T-helper 1 cell (primary cell): ENCODE measurements around the gene SSU72.

Experiments used
- DNase-seq, 5 donors: peaks; one replicate each; pipeline ENCODE4 v3.0.0-alpha.2; 2012 to 2020

Gene SSU72

GRCh38 chr1:1610796-1611195 is 36.1 kb upstream of the SSU72 start:
- DNase-seq = no peak

- DNase-seq = no peak
Observed at GRCh38 chr1:1609822-1610485, 35.3 kb upstream of the SSU72 start.

GRCh38 chr1:1606232-1606631 is 31.6 kb upstream of the SSU72 start:
- no peak for DNase-seq

GRCh38 chr1:1605724-1606123 is 31.1 kb upstream of the SSU72 start:
- DNase-seq = no peak

GRCh38 chr1:1605034-1605591 is 30.4 kb upstream of the SSU72 start:
- DNase-seq = peak in 1 of 5 donors; percentile 10

GRCh38 chr1:1604374-1605033 is 29.8 kb upstream of the SSU72 start:
- DNase-seq = no peak

- no peak for DNase-seq
Observed at GRCh38 chr1:1603671-1604373, 29.2 kb upstream of the SSU72 start.

- no peak for DNase-seq
Observed at GRCh38 chr1:1602968-1603506, 28.4 kb upstream of the SSU72 start.

GRCh38 chr1:1602304-1602967 is 27.8 kb upstream of the SSU72 start:
- DNase-seq = no peak

- no peak for DNase-seq
Observed at GRCh38 chr1:1601564-1602303, 27.1 kb upstream of the SSU72 start.

GRCh38 chr1:1600861-1601563 is 26.3 kb upstream of the SSU72 start:
- DNase-seq = no peak

GRCh38 chr1:1599935-1600860 is 25.5 kb upstream of the SSU72 start, which contains the start of gene FNDC10:
TSS of gene FNDC10 (minus strand) at chr1:1600135. CDS start at chr1:1600015, 120 bp downstream.
- no peak for DNase-seq

GRCh38 chr1:1599030-1599934 is 24.6 kb upstream of the SSU72 start:
- peak in 2 of 5 donors; percentile 35 to 55 for DNase-seq

- DNase-seq = no peak
Observed at GRCh38 chr1:1598720-1599029, 24.0 kb upstream of the SSU72 start.

GRCh38 chr1:1598051-1598719 is 23.5 kb upstream of the SSU72 start:
- no peak for DNase-seq

GRCh38 chr1:1597275-1597930 is 22.7 kb upstream of the SSU72 start:
- DNase-seq = no peak

GRCh38 chr1:1596493-1597274 is 22.0 kb upstream of the SSU72 start:
- no peak for DNase-seq
